Medulla oblongata (tissue), 1 donor: ENCODE data around the gene ECI1.
A peak's percentile ranks its signal among the peaks of the same experiment; 100 is the strongest.
"Not testable (repeated sequence)": the region's sequence is repeated elsewhere in the genome, so short reads cannot be mapped to it uniquely, and the experiment has no call there.

Source experiments
- DNase-seq: peaks from one replicate; pipeline ENCODE4 v3.0.0-alpha.2; 2015; ENCODE audit errors: extremely low spot score

Gene ECI1

GRCh38 chr16:2211923-2212347 is 39.5 kb downstream of the ECI1 start:
- DNase-seq = no peak

- no peak for DNase-seq
Observed at GRCh38 chr16:2210386-2211365, 40.7 kb downstream of the ECI1 start, which contains the start of gene BRICD5. Gene BRICD5 (minus strand): TSS chr16:2210863. CDS start chr16:2210833, 30 bp downstream.

- DNase-seq = no peak
Observed at GRCh38 chr16:2210009-2210332, 41.4 kb downstream of the ECI1 start.

GRCh38 chr16:2209258-2210008 is 42.0 kb downstream of the ECI1 start:
- no peak for DNase-seq

- DNase-seq = no peak
Observed at GRCh38 chr16:2208772-2209171, 42.6 kb downstream of the ECI1 start.

- DNase-seq = no peak
Observed at GRCh38 chr16:2208308-2208707, 43.1 kb downstream of the ECI1 start.

- no peak for DNase-seq
Observed at GRCh38 chr16:2207872-2208271, 43.5 kb downstream of the ECI1 start.

- no peak for DNase-seq
Observed at GRCh38 chr16:2206780-2207433, 44.5 kb downstream of the ECI1 start.

GRCh38 chr16:2206420-2206779 is 45.0 kb downstream of the ECI1 start:
- no peak for DNase-seq

GRCh38 chr16:2205967-2206313 is 45.4 kb downstream of the ECI1 start:
- no peak for DNase-seq

- peak; percentile 90 for DNase-seq
Observed at GRCh38 chr16:2205104-2205966, 46.1 kb downstream of the ECI1 start, which contains the start of gene MLST8. Gene MLST8 (plus strand): TSS chr16:2205454. CDS start chr16:2206086, 632 bp downstream.

- no peak for DNase-seq
Observed at GRCh38 chr16:2204416-2205103, 46.8 kb downstream of the ECI1 start.

GRCh38 chr16:2203119-2203688 is 48.2 kb downstream of the ECI1 start:
- not testable (repeated sequence) for DNase-seq

GRCh38 chr16:2200313-2200712 is 51.1 kb downstream of the ECI1 start:
- DNase-seq = no peak

GRCh38 chr16:2199621-2200139 is 51.7 kb downstream of the ECI1 start:
- DNase-seq = no peak

GRCh38 chr16:2199095-2199494 is 52.3 kb downstream of the ECI1 start:
- no peak for DNase-seq

- no peak for DNase-seq
Observed at GRCh38 chr16:2198283-2198682, 53.1 kb downstream of the ECI1 start.

- DNase-seq = no peak
Observed at GRCh38 chr16:2197765-2198164, 53.6 kb downstream of the ECI1 start.

- DNase-seq = no peak
Observed at GRCh38 chr16:2196981-2197511, 54.3 kb downstream of the ECI1 start.
